ENCODE data around the gene CAMK1D.

Gene CAMK1D

GRCh38 chr10:12608761-12609160 lies 259.4 kb downstream of the CAMK1D start:
- ATAC-seq = no peak
- TF ChIP-seq ARNTL (CRISPR knock-in tag; IDR thresholded peaks at IDR 0.05; ENCODE audit: borderline replicate concordance, low read depth) (no peak), ZNF8 (CRISPR knock-in tag; IDR thresholded peaks at IDR 0.05) (no peak)

GRCh38 chr10:12609435-12609834 lies 260.1 kb downstream of the CAMK1D start:
- no peak for ATAC-seq

GRCh38 chr10:12613136-12613535 lies 263.8 kb downstream of the CAMK1D start:
- no peak for ATAC-seq
- TF ChIP-seq PPARA (CRISPR knock-in tag; IDR thresholded peaks at IDR 0.05; ENCODE audit: borderline replicate concordance) (no peak), CSDC2 (CRISPR knock-in tag; IDR thresholded peaks at IDR 0.05) (no peak), ZNF565 (CRISPR knock-in tag; conservative IDR thresholded peaks at IDR 0.05; ENCODE audit: low read depth) (no peak), SNAI2 (CRISPR knock-in tag; IDR thresholded peaks at IDR 0.05) (no peak), PATZ1 (CRISPR knock-in tag; IDR thresholded peaks at IDR 0.05; ENCODE audit: borderline replicate concordance) (no peak), BACH2 (CRISPR knock-in tag; IDR thresholded peaks at IDR 0.05; ENCODE audit: borderline replicate concordance) (no peak), RARB (CRISPR knock-in tag; IDR thresholded peaks at IDR 0.05) (no peak), ZFP30 (CRISPR knock-in tag; IDR thresholded peaks at IDR 0.05) (no peak), CREB5 (CRISPR knock-in tag; IDR thresholded peaks at IDR 0.05; ENCODE audit: low read depth) (no peak), CSRNP3 (CRISPR knock-in tag; IDR thresholded peaks at IDR 0.05) (no peak)

More at GRCh38 chr10:12609435-12609834, 260.1 kb downstream of the CAMK1D start:
- TF ChIP-seq ISL1 (CRISPR knock-in tag; IDR thresholded peaks at IDR 0.05) (no peak), ZFP3 (CRISPR knock-in tag; IDR thresholded peaks at IDR 0.05) (no peak), POU6F1 (CRISPR knock-in tag; IDR thresholded peaks at IDR 0.05; ENCODE audit: borderline replicate concordance, low read depth) (no peak), ARNTL (CRISPR knock-in tag; IDR thresholded peaks at IDR 0.05; ENCODE audit: borderline replicate concordance, low read depth) (no peak), ESRRG (CRISPR knock-in tag; IDR thresholded peaks at IDR 0.05) (no peak), TSHZ2 (CRISPR knock-in tag; IDR thresholded peaks at IDR 0.05) (no peak)

- no peak for ATAC-seq
- no peak for TF ChIP-seq TCF4 (CRISPR knock-in tag; IDR thresholded peaks at IDR 0.05; ENCODE audit: borderline replicate concordance)
- TF ChIP-seq PATZ1 (CRISPR knock-in tag; IDR thresholded peaks at IDR 0.05; ENCODE audit: borderline replicate concordance) = no peak
- no peak for TF ChIP-seq ZC3H10 (CRISPR knock-in tag; IDR thresholded peaks at IDR 0.05)
- TF ChIP-seq GLIS3 (CRISPR knock-in tag; IDR thresholded peaks at IDR 0.05) = no peak
- TF ChIP-seq ARNTL (CRISPR knock-in tag; IDR thresholded peaks at IDR 0.05; ENCODE audit: borderline replicate concordance, low read depth) = no peak
- TF ChIP-seq OSR1 (CRISPR knock-in tag; IDR thresholded peaks at IDR 0.05) = no peak
- TF ChIP-seq ESRRG (CRISPR knock-in tag; IDR thresholded peaks at IDR 0.05) = no peak
These were observed 265.0 kb downstream of the CAMK1D start for GRCh38 chr10:12614177-12614995.

Data from SK-N-SH treated with all-trans-retinoic acid at 6 μM for 48 hours (cell line).